K562 (cell line): ENCODE measurements around the gene CACNA2D3. TPM values are rescaled to one million over a fixed set of nuclear protein-coding genes. Genes with fewer than 3 reads are reported as not detected.

Source experiments
- ATAC-seq: fragments of 200-7000 bp; cut with Tn5 transposase; 3 replicates; pipeline ENCODE4 v1.9.1; 2020; ENCODE audit warnings: moderate library complexity
- BruUV-seq: library from RNA; stranded (reverse); fragments of 400-500 nt; replicated peaks from 2 replicates; lab custom pipeline; 2021; lab: Mats Ljungman, UMichigan
- CTCF ChIA-PET: fragments of 300-600 bp; formaldehyde crosslinking; extraction: SDS; loops from one replicate; lab custom pipeline; 2021; ENCODE audit warnings: low intra/inter-chr PET ratio; lab: Yijun Ruan, JAX
- POLR2A ChIA-PET: fragments of 300-600, 350-650 bp; sonication (Branson Sonifier 250); formaldehyde crosslinking; extraction: SDS; loops from one replicate; lab custom pipeline; 2021; ENCODE audit warnings: antibody characterized with exemption, inconsistent platforms; lab: Yijun Ruan, JAX
- DNase-seq, 4 experiments: peaks; one replicate each; pipeline versions ENCODE4 v3.0.0 to v3.0.0-alpha.2; 2011 to 2018; ENCODE audit warnings: low spot score in 3 of 4, mixed read lengths in 3 of 4; ENCODE audit errors: extremely low read depth in 1 of 4
- FAIRE-seq: peaks from 2 replicates; lab custom pipeline; 2011; peaks lifted over from hg19 to GRCh38; lab: Jason Lieb, UNC
- H2AFZ ChIP-seq: 2 replicates; pipeline ENCODE4 v1.6.0; 2011; ENCODE audit warnings: low read depth, low read length, control low read depth, inconsistent platforms
- H3K27ac ChIP-seq: fragments of 200-600 bp; 3 replicates; pipeline ENCODE4 v1.8.0; 2011; ENCODE audit warnings: low read depth, mild to moderate bottlenecking, control low read depth, inconsistent platforms, low read length, moderate library complexity, mixed read lengths; ENCODE audit errors: extremely low read depth
- H3K27me3 ChIP-seq, 2 experiments: fragments of 300-600 bp in 1 of 2; 2 replicates in 1 of 2; 3 replicates in 1 of 2; pipeline versions ENCODE4 v1.6.0 to v1.8.0; 2011; ENCODE audit warnings: inconsistent platforms in 2 of 2, low read length in 2 of 2, mild to moderate bottlenecking in 1 of 2, mixed read lengths in 1 of 2, moderate library complexity in 1 of 2; ENCODE audit not compliant: control insufficient read depth in 2 of 2, insufficient read depth in 2 of 2
- H3K36me3 ChIP-seq: fragments of 300-600 bp; 3 replicates; pipeline ENCODE4 v1.8.0; 2011; ENCODE audit warnings: mild to moderate bottlenecking, low read length, inconsistent platforms; ENCODE audit not compliant: control insufficient read depth, insufficient read depth
- H3K4me1 ChIP-seq, 2 experiments: fragments of 200-600 bp in 1 of 2; replicated peaks in 1 of 2; 2 replicates in 1 of 2; 3 replicates in 1 of 2; pipeline versions ENCODE4 v1.5.1 to v1.8.0; 2011; ENCODE audit warnings: inconsistent platforms in 2 of 2, low read length in 2 of 2, mild to moderate bottlenecking in 1 of 2, mixed read lengths in 1 of 2, moderate library complexity in 1 of 2; ENCODE audit not compliant: control insufficient read depth in 2 of 2, insufficient read depth in 2 of 2
- H3K4me2 ChIP-seq: 2 replicates; pipeline ENCODE4 v1.6.1; 2011; ENCODE audit warnings: low read length, control low read depth, inconsistent platforms, mixed read lengths; ENCODE audit not compliant: insufficient read depth
- H3K4me3 ChIP-seq: fragments of 200-600 bp; sonication (generic), shearing (Covaris generic); 2 replicates; pipeline ENCODE4 v1.5.1; 2016; ENCODE audit warnings: control low read depth, inconsistent platforms
- H3K79me2 ChIP-seq: fragments of 200-600 bp; 3 replicates; pipeline ENCODE4 v1.8.0; 2011; ENCODE audit warnings: low read length, inconsistent platforms; ENCODE audit not compliant: control insufficient read depth, insufficient read depth
- H3K9ac ChIP-seq, 2 experiments: 2 replicates each; pipeline versions ENCODE4 v1.6.0 to v1.6.1; 2011; ENCODE audit warnings: low read depth in 2 of 2, low read length in 2 of 2, control low read depth in 1 of 2, inconsistent platforms in 1 of 2, mild to moderate bottlenecking in 1 of 2, mixed read lengths in 1 of 2; ENCODE audit not compliant: insufficient read depth in 1 of 2
- H3K9me1 ChIP-seq: one replicate; pipeline ENCODE4 v1.6.0; 2011; ENCODE audit warnings: inconsistent platforms, mild to moderate bottlenecking, low read length, moderate library complexity; ENCODE audit not compliant: control insufficient read depth, insufficient read depth
- H3K9me3 ChIP-seq: replicated peaks from 2 replicates; pipeline ENCODE4 v1.5.1; 2011; ENCODE audit warnings: low read depth, low read length, inconsistent platforms; ENCODE audit not compliant: control insufficient read depth, insufficient read depth
- H4K20me1 ChIP-seq: replicated peaks from 2 replicates; pipeline ENCODE4 v1.6.1; 2011; ENCODE audit warnings: low read length, inconsistent platforms, mixed read lengths; ENCODE audit not compliant: control insufficient read depth, insufficient read depth
- BRF1 ChIP-seq: IDR thresholded peaks from 3 replicates; pipeline ENCODE4 v1.6.1; 2011; ENCODE audit warnings: borderline replicate concordance, mild to moderate bottlenecking; ENCODE audit not compliant: insufficient read length; ENCODE audit errors: extremely low read depth
- CBFA2T3 ChIP-seq: fragments of 450-650 bp; IDR thresholded peaks from 2 replicates; pipeline ENCODE4 v1.6.1; 2017
- DMBX1 ChIP-seq: fragments of 250-450 bp; sonication (Bioruptor Pico); IDR thresholded peaks from 2 replicates; pipeline ENCODE4 v1.8.0; 2022; ENCODE audit warnings: inconsistent platforms, mild to moderate bottlenecking, moderate library complexity, borderline replicate concordance
- FUS ChIP-seq: fragments of 200-400 bp; formaldehyde crosslinking; optimal IDR thresholded peaks from 2 replicates; pipeline ENCODE3; 2017; ENCODE audit warnings: low read depth, low read length
- GATA2 ChIP-seq: sonication (generic); formaldehyde crosslinking; IDR thresholded peaks from 2 replicates; pipeline ENCODE4 v1.4.0; 2020; ENCODE audit warnings: mild to moderate bottlenecking, missing genetic modification reagents
- HSF4 ChIP-seq: fragments of 250-450 bp; sonication (Bioruptor Pico); IDR thresholded peaks from 2 replicates; pipeline ENCODE4 v2.1.2; 2022; ENCODE audit warnings: mild to moderate bottlenecking, moderate library complexity, borderline replicate concordance
- RBM25 ChIP-seq: fragments of 200-400 bp; formaldehyde crosslinking; IDR thresholded peaks from 2 replicates; pipeline ENCODE4 v1.6.1; 2018; ENCODE audit warnings: low read length, low read depth, moderate library complexity; ENCODE audit not compliant: severe bottlenecking
- SNRNP70 ChIP-seq: fragments of 200-400 bp; formaldehyde crosslinking; optimal IDR thresholded peaks from 2 replicates; pipeline ENCODE3; 2017; ENCODE audit warnings: low read depth, low read length
- ZNF449 ChIP-seq: fragments of 250-450 bp; sonication (Bioruptor Pico); IDR thresholded peaks from 2 replicates; pipeline ENCODE4 v1.8.0; 2022; ENCODE audit warnings: moderate library complexity, mild to moderate bottlenecking, inconsistent platforms
- ZNF586 ChIP-seq: fragments of 450-650 bp; formaldehyde crosslinking; conservative IDR thresholded peaks from 2 replicates; pipeline ENCODE4 v1.4.0; 2020; ENCODE audit warnings: mild to moderate bottlenecking, moderate library complexity
- ZNF639 ChIP-seq, 2 experiments: fragments of 200-800 bp in 1 of 2; sonication (Bioruptor generic) in 1 of 2; sonication (generic) in 1 of 2; formaldehyde crosslinking in 1 of 2; IDR thresholded peaks in 1 of 2; conservative IDR thresholded peaks in 1 of 2; 2 replicates each; pipeline versions ENCODE4 v1.5.0 to v1.6.1; 2016 to 2020; ENCODE audit warnings: missing compliant biosample characterization in 1 of 2, missing genetic modification characterization in 1 of 2, missing genetic modification reagents in 1 of 2
- WGBS: fragments of 100-300 bp; shearing (Covaris generic); methylation state at CpG from one replicate; pipeline ENCODE4 v1.1.6; 2016; ENCODE audit warnings: low coverage, mixed read lengths; ENCODE audit not compliant: insufficient coverage; ENCODE audit errors: missing lambda C conversion rate; 5-methylcytosine and 5-hydroxymethylcytosine counted together
- in situ Hi-C: fragments of 300-500 bp; cut with MboI; formaldehyde crosslinking; loops from 4 replicates; pipeline ENCODE4 v1.15.0; 2018; ENCODE audit warnings: inconsistent platforms, mixed read lengths
- intact Hi-C: fragments of 100-400 bp; cut with micrococcal nuclease; formaldehyde crosslinking; loops from 2 replicates; pipeline ENCODE4 v1.14.2; 2022
- polyA plus RNA-seq, 8 experiments: library from polyadenylated mRNA; depleted of rRNA in 4 of 8; stranded (reverse) in 5 of 8; unstranded in 3 of 8; fragments of >200 nt; fragmentation: Nextera tagmentation in 2 of 8; fragmentation: Illumina TruSeq in 1 of 8; extraction: Ambion mirVana in 2 of 8; extraction: Trizol in 1 of 8; gene quantifications; 2 replicates each; pipeline versions ENCODE4 v1.2.1 to v1.2.3, GENCODE V29; 2011 to 2014; ENCODE audit warnings: inconsistent platforms in 1 of 8, missing spikeins in 1 of 8
- total RNA-seq, 7 experiments: library from RNA; depleted of rRNA in 6 of 7; stranded (reverse); fragments of >200 nt in 6 of 7; fragmentation: Illumina TruSeq in 2 of 7; extraction: Trizol in 2 of 7; gene quantifications; 2 replicates each; pipeline versions ENCODE4 v1.2.1 to v1.2.3, GENCODE V29; 2011 to 2021; ENCODE audit warnings: low replicate concordance in 1 of 7

CACNA2D3 gene
- total and polyA plus RNA-seq, 9 of the 15 experiments (the other 6 are each of a cell fraction or from before 2014, with no cell fraction given): 0.01 TPM; not detected in 8

- DNase-seq (no peak), FAIRE-seq (no peak), ATAC-seq (no peak)
- no peaks in the 10 kb centered on the region for H3K9me1 ChIP-seq
- no peaks in the 10 kb centered on the region for H4K20me1 ChIP-seq
- TF ChIP-seq RBM25: peak; percentile 54
- no peak for TF ChIP-seq HSF4 (CRISPR knock-in tag)
- no peak overlapping the region for H3K27ac ChIP-seq
- BruUV-seq: no TSS peak
- CTCF ChIA-PET: no interaction called here
- intact Hi-C loops: no loop called here
- H3K4me2 ChIP-seq: no peak overlapping the region
- 4% methylated on average over 3 of the region's 3 CpGs for WGBS
- no peaks in the 10 kb centered on the region for H3K79me2 ChIP-seq
- H3K4me3 ChIP-seq: no peak overlapping the region
- H3K4me1 ChIP-seq: no peaks in the 10 kb centered on the region; a peak in 1 of 5 replicates
- peaks cover 0 to 14% of the 10 kb centered on the region in 2 experiments; a peak in 2 of 5 replicates for H3K27me3 ChIP-seq
- no peak overlapping the region for H2AFZ ChIP-seq
- no peaks in the 10 kb centered on the region for H3K36me3 ChIP-seq
- no peaks in the 10 kb centered on the region for H3K9me3 ChIP-seq
- in situ Hi-C loops: no loop called here
- POLR2A ChIA-PET: no interaction called here
- H3K9ac ChIP-seq: no peak overlapping the region
Measured at GRCh38 chr3:54935869-54936268, 813.5 kb downstream of the CACNA2D3 start.

GRCh38 chr3:54936561-54936960 is 814.2 kb downstream of the CACNA2D3 start:
- no peak overlapping the region for H3K4me2 ChIP-seq
- no peaks in the 10 kb centered on the region for H3K9me3 ChIP-seq
- ATAC-seq: no peak
- no peaks in the 10 kb centered on the region for H3K9me1 ChIP-seq
- H3K27ac ChIP-seq: no peak overlapping the region
- CTCF ChIA-PET: no interaction called here
- POLR2A ChIA-PET: no interaction called here
- no peak for TF ChIP-seq FUS
- TF ChIP-seq SNRNP70: no peak
- TF ChIP-seq CBFA2T3: no peak
- no peak for TF ChIP-seq DMBX1
- no peak for TF ChIP-seq ZNF586
- no peak for TF ChIP-seq BRF1
- no peak for TF ChIP-seq ZNF449 (CRISPR knock-in tag)
- TF ChIP-seq GATA2: no peak
- no peak for TF ChIP-seq ZNF639 (CRISPR knock-in tag; conservative IDR thresholded peaks at IDR 0.05 in 1 of 2, IDR thresholded peaks at IDR 0.05 in 1 of 2)
- H3K36me3 ChIP-seq: no peaks in the 10 kb centered on the region
- WGBS: 0% methylated on average over 3 of the region's 5 CpGs
- intact Hi-C loops: no loop called here
- no peaks in the 10 kb centered on the region for H4K20me1 ChIP-seq
- no peak for FAIRE-seq
- no peak for DNase-seq
- H3K79me2 ChIP-seq: no peaks in the 10 kb centered on the region
- no peaks in the 10 kb centered on the region for H3K4me1 ChIP-seq
- H3K9ac ChIP-seq: no peak overlapping the region
- peaks cover 0 to 15% of the 10 kb centered on the region in 2 experiments; a peak in 2 of 5 replicates for H3K27me3 ChIP-seq
- H3K4me3 ChIP-seq: no peak overlapping the region
- in situ Hi-C loops: no loop called here
- BruUV-seq: no TSS peak
- no peak overlapping the region for H2AFZ ChIP-seq
